PC-9 (cell line): ENCODE data around the gene EYA2.

Experiments
- EZH2 ChIP-seq: fragments of 200-600 bp; sonication (generic); IDR thresholded peaks from 2 replicates; pipeline ENCODE4 v1.8.0; 2017; ENCODE audit warnings: antibody characterized with exemption, low read depth
- TF ChIP-seq, protein P1 (sequence below): fragments of 200-600 bp; sonication (generic); conservative IDR thresholded peaks from 2 replicates; pipeline ENCODE4 v1.6.1; 2017; ENCODE audit warnings: mixed run types, antibody characterized with exemption, mild to moderate bottlenecking, moderate library complexity

DNA sequence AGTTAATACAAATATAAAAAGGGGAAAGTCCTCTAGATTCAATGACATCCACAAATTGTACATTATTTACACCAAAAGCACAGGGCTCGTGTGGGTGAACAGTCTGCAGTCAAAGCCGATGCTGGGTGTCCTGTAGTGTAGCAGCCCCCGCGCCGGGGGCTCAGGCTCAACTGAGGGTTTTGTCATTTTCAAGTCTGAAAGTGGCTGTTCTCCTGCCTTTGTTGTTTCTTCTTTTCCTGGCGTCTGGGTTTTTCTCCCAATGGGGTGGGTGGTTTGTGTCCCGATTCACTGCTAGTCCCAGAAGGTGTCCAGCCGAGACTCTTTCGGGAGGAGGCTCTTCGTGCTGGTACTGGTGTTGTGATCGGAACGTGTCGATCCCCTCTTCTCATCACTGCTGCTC is 315.8 kb downstream of the EYA2 start:
- TF ChIP-seq, protein P1, sequence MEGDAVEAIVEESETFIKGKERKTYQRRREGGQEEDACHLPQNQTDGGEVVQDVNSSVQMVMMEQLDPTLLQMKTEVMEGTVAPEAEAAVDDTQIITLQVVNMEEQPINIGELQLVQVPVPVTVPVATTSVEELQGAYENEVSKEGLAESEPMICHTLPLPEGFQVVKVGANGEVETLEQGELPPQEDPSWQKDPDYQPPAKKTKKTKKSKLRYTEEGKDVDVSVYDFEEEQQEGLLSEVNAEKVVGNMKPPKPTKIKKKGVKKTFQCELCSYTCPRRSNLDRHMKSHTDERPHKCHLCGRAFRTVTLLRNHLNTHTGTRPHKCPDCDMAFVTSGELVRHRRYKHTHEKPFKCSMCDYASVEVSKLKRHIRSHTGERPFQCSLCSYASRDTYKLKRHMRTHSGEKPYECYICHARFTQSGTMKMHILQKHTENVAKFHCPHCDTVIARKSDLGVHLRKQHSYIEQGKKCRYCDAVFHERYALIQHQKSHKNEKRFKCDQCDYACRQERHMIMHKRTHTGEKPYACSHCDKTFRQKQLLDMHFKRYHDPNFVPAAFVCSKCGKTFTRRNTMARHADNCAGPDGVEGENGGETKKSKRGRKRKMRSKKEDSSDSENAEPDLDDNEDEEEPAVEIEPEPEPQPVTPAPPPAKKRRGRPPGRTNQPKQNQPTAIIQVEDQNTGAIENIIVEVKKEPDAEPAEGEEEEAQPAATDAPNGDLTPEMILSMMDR: no peak
- TF ChIP-seq EZH2: no peak
